ENCODE data around the gene RDH16. TPM values are rescaled to one million over a fixed set of nuclear protein-coding genes. Genes with fewer than 3 reads are reported as not detected.

Gene RDH16
- total RNA-seq, 1 donor from 2014 or later = 0.27 TPM

- TF ChIP-seq CTCF (IDR thresholded peaks at IDR 0.05) = no peak
- Mint-ChIP-seq H3K9me3 (ENCODE audit: unreplicated experiment) (no peaks in the 10 kb centered on the region), H3K36me3 (ENCODE audit: unreplicated experiment) (peaks cover 7% of the 10 kb centered on the region), H3K27ac (ENCODE audit: unreplicated experiment) (no peak overlapping the region), H3K4me1 (ENCODE audit: unreplicated experiment) (no peaks in the 10 kb centered on the region), H3K4me3 (ENCODE audit: unreplicated experiment) (no peak overlapping the region), H3K27me3 (ENCODE audit: unreplicated experiment) (peaks cover 20% of the 10 kb centered on the region)
- DNase-seq (ENCODE audit: extremely low spot score, unreplicated experiment) = peak; percentile 60
These were observed 35.9 kb upstream of the RDH16 start for GRCh38 chr12:56993346-56993745.

DNA sequence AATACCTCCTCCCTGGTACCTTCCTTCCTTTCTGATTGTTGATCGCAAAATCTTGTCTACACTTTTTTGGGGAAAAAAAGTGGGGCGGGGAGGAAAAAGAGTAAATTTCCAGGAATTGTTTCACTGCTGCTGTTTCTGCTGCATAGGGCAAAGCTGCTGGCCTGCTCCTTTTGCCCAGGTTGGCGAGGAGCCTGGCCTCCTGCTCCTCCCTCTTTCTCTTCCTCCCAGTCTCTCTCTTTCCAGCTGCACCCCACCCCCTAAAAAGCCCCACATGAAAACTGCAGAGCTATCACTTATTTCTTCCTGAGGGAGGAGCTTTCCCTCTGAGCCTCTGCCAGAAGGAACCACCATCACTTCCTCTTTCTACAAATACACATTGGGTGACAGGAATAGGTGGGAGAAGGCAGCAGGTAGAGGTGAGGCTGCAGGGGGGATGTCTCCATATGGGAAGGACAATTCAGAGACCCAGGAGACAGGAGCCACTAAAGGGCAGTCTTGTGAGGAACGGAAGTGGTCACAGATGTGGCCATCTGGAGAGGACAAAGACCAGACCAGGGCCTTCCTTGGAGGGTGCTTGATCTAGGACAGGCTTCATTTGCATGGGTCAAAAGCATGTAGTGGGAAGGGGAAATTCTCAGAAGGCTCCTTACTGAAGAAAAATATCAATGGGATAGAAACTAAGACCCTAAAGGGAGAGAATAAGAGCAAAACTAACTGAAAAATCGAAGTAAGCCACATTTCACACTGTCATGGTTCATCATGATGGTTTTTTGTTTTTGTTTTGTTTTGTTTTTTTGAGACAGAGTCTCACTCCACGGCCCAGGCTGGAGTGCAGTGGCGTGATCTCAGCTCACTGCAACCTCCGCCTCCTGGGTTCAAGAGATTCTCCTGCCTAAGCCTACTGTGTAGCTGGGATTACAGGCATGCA lies 34.2 kb upstream of the RDH16 start:
- Mint-ChIP-seq H3K4me3 (ENCODE audit: unreplicated experiment) (no peak overlapping the region), H3K4me1 (ENCODE audit: unreplicated experiment) (peaks cover 2% of the 10 kb centered on the region), H3K27me3 (ENCODE audit: unreplicated experiment) (peaks cover 25% of the 10 kb centered on the region), H3K36me3 (ENCODE audit: unreplicated experiment) (peaks cover 6% of the 10 kb centered on the region), H3K27ac (ENCODE audit: unreplicated experiment) (no peak overlapping the region), H3K9me3 (ENCODE audit: unreplicated experiment) (no peaks in the 10 kb centered on the region)
- TF ChIP-seq CTCF (IDR thresholded peaks at IDR 0.05) = no peak
- DNase-seq (ENCODE audit: extremely low spot score, unreplicated experiment) = peak; percentile 36

DNA sequence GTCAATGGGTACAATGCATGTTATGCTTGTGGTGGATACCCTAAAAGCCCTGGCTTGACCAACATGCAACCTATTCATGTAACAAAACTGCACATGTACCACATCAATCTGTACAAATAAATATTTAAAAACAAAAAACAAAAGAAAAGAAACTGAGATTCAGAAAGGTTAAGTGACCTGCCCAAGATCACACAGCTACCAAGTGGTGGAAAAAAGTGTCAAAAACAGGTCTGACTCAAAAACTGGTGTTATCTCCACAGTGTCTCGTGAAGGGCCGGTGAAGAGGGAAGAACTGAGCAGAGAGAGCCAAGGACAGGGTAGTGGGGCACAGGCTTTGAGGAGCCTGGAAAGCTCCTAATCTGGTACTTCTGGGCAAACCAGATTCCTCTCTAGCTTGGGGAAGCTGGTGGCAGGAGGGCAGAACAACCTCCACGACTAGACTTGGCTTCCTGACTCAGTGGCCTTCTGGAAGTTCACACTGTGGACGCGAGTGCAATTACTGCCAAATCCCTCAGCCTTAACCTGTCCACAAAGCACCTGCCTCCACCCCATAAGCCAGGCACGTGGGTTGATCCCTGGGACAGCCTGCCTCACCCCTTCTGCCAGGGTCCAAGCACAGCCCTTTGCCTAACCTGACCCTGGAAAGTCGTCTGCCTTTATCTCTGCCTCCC lies 33.4 kb upstream of the RDH16 start:
- Mint-ChIP-seq H3K27ac (ENCODE audit: unreplicated experiment) (no peak overlapping the region), H3K4me1 (ENCODE audit: unreplicated experiment) (peaks cover 2% of the 10 kb centered on the region), H3K27me3 (ENCODE audit: unreplicated experiment) (peaks cover 32% of the 10 kb centered on the region), H3K9me3 (ENCODE audit: unreplicated experiment) (no peaks in the 10 kb centered on the region), H3K36me3 (ENCODE audit: unreplicated experiment) (peaks cover 4% of the 10 kb centered on the region), H3K4me3 (ENCODE audit: unreplicated experiment) (no peak overlapping the region)
- no peak for TF ChIP-seq CTCF (IDR thresholded peaks at IDR 0.05)
- DNase-seq (ENCODE audit: extremely low spot score, unreplicated experiment) = peak; percentile 48

DNA sequence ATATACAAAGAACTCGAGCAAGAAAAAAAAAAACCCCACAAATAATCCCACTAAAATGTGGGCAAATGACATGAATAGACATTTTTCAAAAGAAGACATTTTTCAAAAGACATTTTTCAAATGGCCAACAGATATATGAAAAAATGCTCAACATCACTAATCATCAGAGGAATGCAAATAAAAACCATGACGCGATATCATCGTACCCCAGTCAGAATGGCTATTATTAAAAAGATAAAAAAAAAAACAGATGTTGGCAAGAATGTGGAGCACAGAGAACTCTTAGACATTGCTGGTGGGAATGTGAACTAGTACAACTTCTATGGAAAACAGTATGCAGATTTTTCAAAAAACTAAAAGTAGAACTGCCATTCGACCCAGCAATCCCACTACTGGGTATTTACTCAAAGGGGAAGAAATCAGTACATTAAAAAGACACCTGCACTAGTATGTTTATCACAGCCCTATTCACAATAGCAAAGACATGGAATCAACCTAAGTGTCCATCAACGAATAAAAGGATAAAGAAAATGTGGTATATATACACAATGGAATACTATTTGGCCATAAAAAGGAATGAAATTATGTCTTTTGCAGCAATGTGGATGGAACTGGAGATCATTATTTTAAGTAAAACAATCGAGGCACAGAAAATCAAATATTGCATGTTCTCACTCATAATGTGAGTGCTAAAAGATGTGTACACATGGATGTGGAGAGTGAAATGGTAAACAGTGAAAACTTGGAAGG lies 32.6 kb upstream of the RDH16 start:
- TF ChIP-seq CTCF (IDR thresholded peaks at IDR 0.05) = no peak
- peaks cover 34% of the 10 kb centered on the region for H3K27me3 Mint-ChIP-seq (ENCODE audit: unreplicated experiment)
- peaks cover 2% of the 10 kb centered on the region for H3K4me1 Mint-ChIP-seq (ENCODE audit: unreplicated experiment)
- H3K36me3 Mint-ChIP-seq (ENCODE audit: unreplicated experiment) = no peaks in the 10 kb centered on the region
- no peaks in the 10 kb centered on the region for H3K9me3 Mint-ChIP-seq (ENCODE audit: unreplicated experiment)
- no peak for DNase-seq (ENCODE audit: extremely low spot score, unreplicated experiment)
- no peak overlapping the region for H3K27ac Mint-ChIP-seq (ENCODE audit: unreplicated experiment)
- H3K4me3 Mint-ChIP-seq (ENCODE audit: unreplicated experiment) = no peak overlapping the region
